GM18951 (cell line): ENCODE data around the gene WRAP73.

Experiments used
- POLR2A ChIP-seq: IDR thresholded peaks from 4 replicates; pipeline ENCODE4 v1.6.1; 2011; ENCODE audit warnings: mild to moderate bottlenecking; ENCODE audit not compliant: insufficient read length, insufficient read depth; ENCODE audit errors: extremely low read depth
- in situ Hi-C: fragments of 300-500 bp; cut with MboI; formaldehyde crosslinking; loops from one replicate; pipeline ENCODE4 v1.12.0; 2022; ENCODE audit warnings: low sequenced_read_pairs, mixed read lengths, inconsistent platforms; ENCODE audit not compliant: unreplicated experiment

WRAP73 gene

GRCh38 chr1:3689138-3689750, 39.3 kb upstream of the WRAP73 start:
- no peak for TF ChIP-seq POLR2A
- in situ Hi-C loops: no loop called here

- in situ Hi-C loops: no loop called here
- TF ChIP-seq POLR2A: no peak
Observed at GRCh38 chr1:3688356-3689137, 38.6 kb upstream of the WRAP73 start.

- in situ Hi-C loops: no loop called here
- TF ChIP-seq POLR2A: no peak
Observed at GRCh38 chr1:3687504-3687903, 37.6 kb upstream of the WRAP73 start.

DNA sequence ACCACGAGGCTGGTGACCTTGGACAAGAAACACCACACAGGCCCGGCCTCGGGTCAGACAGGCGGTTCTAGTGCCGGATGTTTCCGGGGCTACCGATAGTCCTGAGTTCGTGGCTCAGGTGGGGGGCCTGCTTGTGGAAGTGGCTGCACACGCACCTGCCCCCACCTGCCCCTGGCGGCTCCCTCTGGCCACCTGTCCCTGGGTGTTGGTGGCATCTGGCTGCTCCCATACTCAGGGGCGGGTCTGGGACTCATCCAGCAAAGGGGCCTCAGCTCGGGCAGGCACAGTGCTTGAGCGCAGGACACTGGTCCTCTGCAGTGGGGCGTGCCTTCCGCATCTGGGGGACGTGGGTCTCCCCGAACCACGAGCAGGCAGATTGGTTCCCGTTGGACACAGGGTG, 36.0 kb upstream of the WRAP73 start:
- in situ Hi-C loops: no loop called here
- TF ChIP-seq POLR2A: no peak

GRCh38 chr1:3685222-3685621, 35.3 kb upstream of the WRAP73 start:
- no peak for TF ChIP-seq POLR2A
- in situ Hi-C loops: no loop called here

DNA sequence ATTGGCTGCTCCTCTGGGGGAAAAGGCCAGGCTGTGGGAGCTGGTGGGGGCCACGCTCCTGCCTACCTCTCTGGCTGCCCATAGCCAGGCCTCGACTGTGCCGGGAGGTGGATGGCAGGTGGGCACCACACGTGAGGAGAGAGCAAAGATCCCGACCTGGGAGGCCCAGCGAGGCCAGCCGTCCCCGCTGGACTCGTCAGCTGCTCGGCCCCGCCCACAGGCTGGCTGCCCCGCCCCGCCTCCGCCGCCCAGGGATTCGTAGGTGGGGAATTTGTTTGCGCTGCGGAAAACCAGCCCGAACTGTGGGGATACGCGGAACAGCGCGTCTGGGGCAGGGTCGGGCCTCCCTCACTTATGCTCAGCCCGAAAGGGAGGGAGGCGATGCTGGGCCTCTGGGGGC, 34.1 kb upstream of the WRAP73 start:
- in situ Hi-C loops: no loop called here
- TF ChIP-seq POLR2A: no peak

DNA sequence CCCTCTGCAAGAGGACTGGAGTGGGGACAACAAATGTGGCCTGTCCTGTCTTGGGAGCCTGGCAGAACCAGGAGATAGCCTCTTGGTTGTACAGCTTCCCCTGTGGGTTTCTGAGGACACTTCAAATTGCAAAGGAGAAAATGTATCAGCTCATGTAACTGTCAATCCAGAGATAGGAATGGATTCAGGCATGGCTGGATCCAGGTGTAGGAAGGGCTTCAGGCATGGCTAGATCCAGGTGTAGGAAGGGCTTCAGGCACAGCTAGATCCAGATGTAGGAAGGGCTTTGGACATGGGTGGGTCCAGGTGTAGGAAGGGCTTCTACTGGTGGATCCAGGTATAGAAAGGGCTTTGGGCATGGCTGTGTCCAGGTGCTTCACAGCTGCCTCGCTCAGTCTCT, 33.3 kb upstream of the WRAP73 start:
- in situ Hi-C loops: no loop called here
- no peak for TF ChIP-seq POLR2A

GRCh38 chr1:3681898-3682806, 32.2 kb upstream of the WRAP73 start:
- in situ Hi-C loops: no loop called here
- TF ChIP-seq POLR2A: no peak

DNA sequence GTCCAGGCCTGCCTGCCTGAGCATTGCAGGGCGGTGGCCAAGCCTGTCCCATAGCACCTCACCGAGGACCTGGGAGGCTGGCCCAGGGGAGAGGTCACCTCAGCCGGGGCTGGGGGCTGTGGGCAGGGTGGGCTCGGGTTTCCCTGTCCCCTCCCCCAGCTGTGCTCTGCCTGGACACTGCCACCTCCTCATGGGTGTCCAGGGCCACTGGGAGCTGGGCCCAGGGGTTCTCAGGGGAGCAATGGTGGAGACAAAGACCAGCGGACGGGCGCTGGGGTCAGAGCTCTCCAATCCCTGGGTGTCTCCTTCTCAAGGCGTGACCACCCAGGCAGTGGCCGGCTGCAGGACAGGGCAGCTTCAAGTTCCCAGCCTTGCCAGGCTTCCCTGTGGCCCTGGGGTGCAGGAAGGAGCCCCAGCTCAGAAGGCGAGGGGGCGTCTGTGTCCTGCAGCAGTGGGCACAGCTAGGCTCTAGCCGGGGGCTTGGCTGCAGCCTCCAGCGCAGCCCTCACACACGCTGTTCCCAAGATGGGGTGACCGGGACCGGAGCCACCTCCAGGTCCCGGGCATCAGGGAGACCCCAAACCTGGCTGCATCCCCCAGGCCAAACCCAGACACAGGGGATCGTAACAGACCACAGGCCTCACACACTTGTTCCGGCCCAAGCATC, 31.5 kb upstream of the WRAP73 start:
- no peak for TF ChIP-seq POLR2A
- in situ Hi-C loops: no loop called here

DNA sequence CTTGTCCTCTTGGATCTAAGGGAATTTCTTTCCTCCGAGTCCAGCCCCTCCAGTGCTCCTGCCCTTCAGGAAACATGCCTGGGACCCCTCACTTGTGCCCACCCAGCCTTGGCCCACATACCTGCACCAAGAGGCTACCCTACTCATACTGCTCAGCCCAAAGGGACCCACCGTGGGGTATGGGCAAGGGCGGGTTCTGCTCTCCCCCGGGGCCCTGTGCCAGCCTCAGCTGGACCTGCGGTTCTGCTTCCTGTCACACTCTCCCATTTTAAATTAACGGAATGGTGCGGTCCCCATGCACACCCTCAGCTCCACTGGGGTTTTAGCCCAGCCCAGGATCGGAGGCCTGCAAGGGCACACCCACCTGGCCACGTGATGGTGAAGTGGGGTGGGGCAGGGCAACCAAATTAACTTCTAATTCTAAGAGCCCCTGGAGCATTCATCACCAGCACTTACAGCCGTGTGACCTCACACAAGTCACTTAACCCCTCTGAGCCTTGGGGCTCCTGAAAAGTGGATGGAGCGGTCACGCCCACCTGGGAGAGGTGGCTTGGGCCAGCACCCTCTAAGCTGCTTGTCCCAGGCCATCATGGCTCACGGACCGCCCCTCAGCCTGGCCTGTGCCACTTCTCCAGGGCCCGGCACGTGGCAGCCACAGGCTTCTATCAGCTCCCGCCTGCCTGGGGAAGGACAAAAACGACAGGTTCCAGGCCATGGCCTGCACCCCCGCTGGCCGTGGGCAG, 30.8 kb upstream of the WRAP73 start:
- in situ Hi-C loops: no loop called here
- no peak for TF ChIP-seq POLR2A

DNA sequence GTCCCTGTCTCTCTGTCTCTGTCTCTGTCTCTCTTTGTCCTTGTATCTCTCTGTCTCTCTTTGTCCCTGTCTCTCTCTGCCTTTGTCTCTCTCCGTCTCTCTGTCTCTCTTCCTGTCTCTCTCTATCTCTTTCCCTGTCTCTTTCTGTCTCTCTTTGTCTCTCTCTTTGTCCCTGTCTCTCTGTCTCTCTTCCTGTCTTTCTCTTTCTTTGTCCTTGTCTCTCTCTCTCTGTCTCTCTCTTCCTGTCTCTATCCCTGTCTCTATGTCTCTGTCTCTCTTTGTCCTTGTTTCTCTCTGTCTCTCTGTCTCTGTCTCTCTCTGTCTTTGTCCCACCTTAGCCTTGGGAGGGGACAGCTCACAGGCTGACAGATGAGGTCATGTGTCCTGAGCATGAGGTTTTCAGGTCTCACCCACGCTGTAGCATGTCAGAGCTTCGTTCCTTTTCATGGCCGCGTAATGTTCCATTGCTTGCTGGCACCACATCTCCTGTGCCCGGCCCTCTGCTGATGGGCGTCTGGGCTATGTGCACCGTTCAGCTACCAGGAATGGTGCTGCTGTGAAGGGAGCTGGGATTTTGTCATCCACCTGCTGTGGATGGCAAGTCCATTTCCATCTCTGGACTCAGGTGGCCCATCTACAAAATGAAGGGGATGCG, 30.0 kb upstream of the WRAP73 start:
- no peak for TF ChIP-seq POLR2A
- in situ Hi-C loops: no loop called here

DNA sequence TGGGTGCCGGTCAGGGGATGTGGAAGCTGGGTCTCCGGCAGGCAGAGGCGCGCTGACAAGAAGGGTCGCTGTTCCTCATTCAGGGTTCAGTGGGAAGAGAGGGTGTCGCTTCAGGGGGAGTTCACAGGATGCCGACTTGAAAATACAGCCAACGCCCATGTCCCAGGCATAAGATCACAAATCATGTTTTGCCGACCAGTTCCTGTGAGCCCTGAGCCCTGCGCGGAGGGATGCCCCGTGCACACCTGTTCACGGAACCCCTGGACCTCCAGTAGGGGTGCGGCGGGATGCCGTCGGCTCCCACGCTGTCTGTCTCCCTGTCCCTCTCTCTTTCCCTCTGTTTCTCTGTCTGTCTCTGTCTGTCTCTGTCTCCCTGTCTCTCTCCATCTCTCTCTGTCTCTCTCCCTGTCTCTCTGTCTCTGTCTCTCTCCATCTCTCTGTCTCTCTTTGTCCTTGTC, 29.2 kb upstream of the WRAP73 start:
- in situ Hi-C loops: no loop called here
- no peak for TF ChIP-seq POLR2A
